SJCRH30 (cell line): Measurements from ENCODE around the gene CCDC107. TPM values are rescaled to one million over a fixed set of nuclear protein-coding genes. Genes with fewer than 3 reads are reported as not detected.
"Not testable (repeated sequence)": the region's sequence is repeated elsewhere in the genome, so short reads cannot be mapped to it uniquely, and the experiment has no call there.

Experiments
- DNase-seq, 2 experiments: peaks; one replicate each; pipeline ENCODE4 v3.0.0-alpha.2; 2015 to 2020
- H3K27ac ChIP-seq: fragments of 250-450 bp; sonication (Bioruptor Pico); 2 replicates; pipeline ENCODE4 v1.5.1; 2020; ENCODE audit warnings: mild to moderate bottlenecking, moderate library complexity
- H3K27me3 ChIP-seq: fragments of 250-450 bp; sonication (Bioruptor Pico); 2 replicates; pipeline ENCODE4 v1.5.1; 2020; ENCODE audit warnings: mild to moderate bottlenecking, moderate library complexity
- H3K36me3 ChIP-seq: fragments of 250-450 bp; sonication (Bioruptor Pico); 2 replicates; pipeline ENCODE4 v1.5.1; 2020; ENCODE audit warnings: mild to moderate bottlenecking, moderate library complexity
- H3K4me1 ChIP-seq: fragments of 250-450 bp; sonication (Bioruptor Pico); 2 replicates; pipeline ENCODE4 v1.5.1; 2020; ENCODE audit warnings: mild to moderate bottlenecking, moderate library complexity
- H3K4me3 ChIP-seq: fragments of 250-450 bp; sonication (Bioruptor Pico); 2 replicates; pipeline ENCODE4 v1.5.1; 2020; ENCODE audit warnings: mild to moderate bottlenecking, moderate library complexity
- H3K9me3 ChIP-seq: fragments of 250-450 bp; sonication (Bioruptor Pico); replicated peaks from 2 replicates; pipeline ENCODE4 v1.5.1; 2020; ENCODE audit warnings: mild to moderate bottlenecking, moderate library complexity
- total RNA-seq: library from RNA; depleted of rRNA; stranded (reverse); fragments of >200 nt; shearing (Covaris generic); gene quantifications from 2 replicates; pipeline ENCODE4 v1.2.3, GENCODE V29; 2014; rRNA removed

The CCDC107 gene, protein sequence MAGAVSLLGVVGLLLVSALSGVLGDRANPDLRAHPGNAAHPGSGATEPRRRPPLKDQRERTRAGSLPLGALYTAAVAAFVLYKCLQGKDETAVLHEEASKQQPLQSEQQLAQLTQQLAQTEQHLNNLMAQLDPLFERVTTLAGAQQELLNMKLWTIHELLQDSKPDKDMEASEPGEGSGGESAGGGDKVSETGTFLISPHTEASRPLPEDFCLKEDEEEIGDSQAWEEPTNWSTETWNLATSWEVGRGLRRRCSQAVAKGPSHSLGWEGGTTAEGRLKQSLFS
- total RNA-seq = 6.1 and 6.6 TPM in 2 replicates

- Histone ChIP-seq H3K27ac (peak within 1 kb of the TSS; percentile 96), H3K4me3 (peak within 1 kb of the TSS; percentile 83), H3K9me3 (no peaks in the 10 kb centered on the region), H3K36me3 (no peaks in the 10 kb centered on the region), H3K27me3 (no peaks in the 10 kb centered on the region), H3K4me1 (no peaks in the 10 kb centered on the region)
- peak; percentile 78 to 88 for DNase-seq
These were observed at the start of gene CCDC107 for GRCh38 chr9:35658137-35658967. Gene CCDC107 (plus strand): TSS chr9:35658292. CDS start chr9:35658380, 88 bp downstream.

DNA sequence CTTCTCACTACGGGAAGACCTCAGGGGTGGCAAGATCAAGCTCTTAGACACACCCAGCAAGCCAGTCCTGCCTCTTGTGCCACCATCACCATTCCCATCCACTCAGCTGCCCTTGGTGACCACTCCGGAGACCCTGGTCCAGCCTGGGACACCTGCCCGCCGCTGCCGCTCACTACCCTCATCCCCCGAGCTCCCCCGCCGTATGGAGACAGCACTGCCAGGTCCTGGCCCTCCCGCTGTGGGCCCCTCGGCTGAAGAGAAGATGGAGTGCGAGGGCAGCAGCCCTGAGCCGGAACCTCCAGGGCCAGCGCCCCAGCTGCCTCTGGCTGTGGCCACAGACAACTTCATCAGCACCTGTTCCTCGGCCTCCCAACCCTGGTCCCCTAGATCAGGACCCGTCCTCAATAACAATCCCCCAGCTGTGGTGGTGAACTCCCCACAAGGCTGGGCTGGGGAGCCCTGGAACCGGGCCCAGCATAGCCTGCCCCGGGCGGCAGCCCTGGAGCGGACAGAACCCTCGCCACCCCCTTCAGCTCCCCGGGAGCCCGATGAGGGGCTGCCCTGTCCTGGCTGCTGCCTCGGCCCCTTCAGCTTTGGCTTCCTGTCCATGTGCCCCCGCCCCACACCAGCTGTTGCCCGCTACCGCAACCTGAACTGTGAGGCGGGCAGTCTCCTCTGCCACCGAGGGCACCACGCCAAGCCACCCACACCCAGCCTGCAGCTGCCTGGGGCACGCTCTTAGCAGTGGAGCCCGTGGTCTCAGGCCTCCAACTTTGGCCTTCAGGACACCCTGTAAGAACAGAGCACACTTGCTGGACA is 48.9 kb upstream of the CCDC107 start:
- Histone ChIP-seq H3K27ac (peak overlapping the region; percentile 36), H3K27me3 (no peaks in the 10 kb centered on the region), H3K36me3 (no peaks in the 10 kb centered on the region), H3K4me1 (0 out of 2 replicates have a peak, but pooled peaks cover 4% of the 10 kb centered on the region), H3K9me3 (no peaks in the 10 kb centered on the region), H3K4me3 (no peak overlapping the region)
- peak; percentile 35 to 36 for DNase-seq

DNA sequence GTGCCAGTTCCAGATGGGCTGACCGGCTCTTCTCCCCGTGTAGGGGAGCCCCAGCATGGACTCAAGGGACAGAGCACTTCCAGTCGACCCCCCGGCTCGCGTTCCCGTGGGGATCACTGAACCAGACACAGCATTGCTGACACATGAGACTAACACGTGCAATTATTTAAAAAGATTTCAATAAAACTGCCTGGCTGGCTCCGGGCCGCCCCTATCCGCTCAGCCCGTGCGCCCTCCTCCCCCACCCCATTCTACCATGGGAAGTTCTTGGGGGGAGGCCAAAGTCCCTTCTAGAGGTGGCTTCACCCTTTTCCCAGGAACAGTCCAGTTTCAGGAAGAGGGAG is 48.3 kb upstream of the CCDC107 start:
- Histone ChIP-seq H3K4me3 (no peak overlapping the region), H3K36me3 (no peaks in the 10 kb centered on the region), H3K9me3 (no peaks in the 10 kb centered on the region), H3K27me3 (no peaks in the 10 kb centered on the region), H3K4me1 (0 out of 2 replicates have a peak, but pooled peaks cover 4% of the 10 kb centered on the region), H3K27ac (no peak overlapping the region)
- DNase-seq = no peak

DNA sequence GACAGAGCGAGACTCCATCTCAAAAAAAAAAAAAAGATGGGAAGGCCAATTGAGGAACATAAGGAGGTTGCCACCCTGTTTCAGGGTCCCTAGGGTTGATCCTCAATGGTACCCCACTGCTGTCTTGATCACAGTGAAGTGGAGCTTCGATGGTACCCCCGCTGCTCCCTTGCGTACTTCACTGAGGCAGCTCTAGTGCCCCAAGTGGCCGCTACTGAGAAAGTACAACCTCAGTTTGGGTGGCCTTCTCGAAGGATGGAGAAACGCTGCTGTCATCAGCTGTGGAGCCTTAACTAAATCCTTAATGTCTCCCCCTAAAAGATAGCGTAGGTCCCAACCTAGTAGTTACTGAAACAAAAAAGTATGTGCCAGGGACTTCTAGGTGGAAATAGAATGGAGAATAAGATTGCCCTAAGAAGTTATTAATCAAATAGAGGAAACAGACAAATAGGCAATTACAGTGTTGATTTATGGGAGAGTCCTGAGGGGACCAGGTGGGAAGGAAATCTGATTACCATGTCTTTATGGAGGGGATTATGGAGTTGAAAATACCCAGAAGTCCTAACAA is 46.8 kb upstream of the CCDC107 start:
- Histone ChIP-seq H3K36me3 (no peaks in the 10 kb centered on the region), H3K27ac (no peak overlapping the region), H3K27me3 (no peaks in the 10 kb centered on the region), H3K4me1 (0 out of 2 replicates have a peak, but pooled peaks cover 2% of the 10 kb centered on the region), H3K4me3 (no peak overlapping the region), H3K9me3 (no peaks in the 10 kb centered on the region)
- DNase-seq = peak in 1 of 2 experiments; percentile 46

DNA sequence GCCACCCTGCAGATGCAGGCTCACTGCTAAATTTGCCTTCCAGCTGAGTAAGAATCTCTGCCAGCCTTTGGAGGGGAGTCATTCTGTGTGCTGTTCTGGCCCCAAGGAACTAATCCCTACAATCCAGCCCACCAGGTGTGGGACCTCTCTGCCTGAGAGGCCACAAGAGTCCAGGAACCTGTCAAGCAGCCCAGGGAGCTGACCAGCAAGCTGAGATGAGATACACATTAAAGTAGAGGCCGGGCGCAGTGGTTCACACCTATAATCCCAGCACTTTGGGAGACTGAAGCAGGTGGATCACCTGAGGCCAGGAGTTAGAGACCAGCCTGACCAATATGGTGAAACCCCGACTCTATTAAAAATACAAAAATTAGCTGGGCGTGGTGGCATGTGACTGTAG is 46.0 kb upstream of the CCDC107 start:
- not testable (repeated sequence) for H3K36me3 ChIP-seq, H3K4me1 ChIP-seq, H3K9me3 ChIP-seq, DNase-seq, H3K4me3 ChIP-seq, H3K27ac ChIP-seq, H3K27me3 ChIP-seq

GRCh38 chr9:35612843-35613242 is 45.2 kb upstream of the CCDC107 start:
- H3K27ac ChIP-seq = no peak overlapping the region
- DNase-seq = no peak
- H3K9me3 ChIP-seq = no peaks in the 10 kb centered on the region
- H3K27me3 ChIP-seq = no peaks in the 10 kb centered on the region
- no peaks in the 10 kb centered on the region for H3K4me1 ChIP-seq
- no peak overlapping the region for H3K4me3 ChIP-seq
- H3K36me3 ChIP-seq = no peaks in the 10 kb centered on the region

DNA sequence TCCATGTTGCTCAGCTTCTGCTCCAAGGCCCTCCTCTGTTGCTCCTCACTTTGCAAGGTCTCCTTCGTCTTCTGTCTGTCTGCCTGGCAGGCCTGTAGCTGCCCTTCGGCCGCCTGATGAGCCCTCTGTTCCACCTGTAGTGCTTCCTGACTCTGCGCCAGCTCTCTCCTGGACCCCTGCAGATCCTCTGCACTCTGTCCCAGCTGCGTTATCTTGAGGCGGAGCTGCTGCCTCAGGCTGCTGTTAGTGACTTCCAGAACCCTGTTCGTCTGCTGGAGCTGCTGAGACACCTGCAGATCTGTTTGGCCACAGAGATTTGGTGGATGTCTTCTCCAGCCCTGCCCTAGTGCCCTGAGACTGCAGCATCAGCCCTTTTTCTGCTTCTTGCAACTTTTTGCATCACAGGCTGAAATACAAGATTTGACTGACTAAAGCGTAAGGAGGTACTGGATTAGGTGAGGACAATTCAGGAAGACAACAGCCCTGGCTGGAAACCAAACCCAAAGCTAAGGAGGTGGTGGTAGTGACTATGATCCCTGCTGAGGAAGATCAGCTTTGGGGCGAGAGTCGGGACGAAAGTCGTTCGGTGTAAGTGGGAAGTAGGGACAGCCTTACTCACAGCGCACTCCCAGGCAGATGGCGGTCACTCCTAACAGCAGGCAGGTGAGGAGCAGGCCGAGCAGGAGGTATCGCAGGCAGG is 42.0 kb upstream of the CCDC107 start:
- Histone ChIP-seq H3K27me3 (no peaks in the 10 kb centered on the region), H3K4me1 (peaks cover 4% of the 10 kb centered on the region; the same call in 1 of the 2 replicates), H3K9me3 (no peaks in the 10 kb centered on the region), H3K36me3 (no peaks in the 10 kb centered on the region), H3K27ac (no peak overlapping the region), H3K4me3 (no peak overlapping the region)
- DNase-seq = no peak

DNA sequence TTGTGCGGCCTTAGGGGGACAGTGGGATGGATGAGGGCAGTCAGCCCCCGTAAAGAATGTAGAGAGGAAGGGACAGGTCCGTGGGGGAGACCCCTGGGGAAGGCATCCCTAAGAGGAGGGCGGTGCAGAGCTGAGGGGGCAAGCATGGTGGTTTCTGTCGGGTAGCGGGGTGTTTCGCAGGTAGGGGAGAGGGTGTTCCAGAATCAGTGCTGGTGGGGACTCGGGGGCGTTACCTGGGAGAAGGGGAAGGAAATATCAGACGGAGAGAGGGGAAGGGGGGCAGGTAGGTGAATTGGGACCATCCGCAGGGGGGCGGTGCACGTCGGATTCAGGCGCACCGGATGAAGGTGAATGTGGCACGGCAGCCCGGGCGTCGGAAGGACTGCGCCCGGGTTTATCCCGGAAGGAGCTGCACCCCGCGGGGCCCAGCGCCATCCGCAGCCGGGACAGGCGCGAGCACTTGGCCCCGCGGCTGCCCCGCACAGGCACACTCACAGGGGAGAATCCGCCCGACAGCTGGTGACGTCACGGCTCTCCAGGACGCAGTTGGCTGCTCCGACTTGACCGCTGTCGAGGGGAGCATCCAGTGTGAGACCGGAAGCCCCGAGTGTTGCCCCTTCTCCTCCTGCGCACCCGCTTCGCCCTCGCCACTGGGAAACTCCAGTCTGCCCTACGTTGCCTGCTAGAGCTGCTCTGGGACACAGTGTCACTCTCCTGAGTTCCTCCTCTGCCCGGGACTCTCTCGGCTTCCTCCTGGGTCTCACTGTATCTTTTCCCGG is 41.2 kb upstream of the CCDC107 start:
- Histone ChIP-seq H3K27ac (no peak overlapping the region), H3K27me3 (no peaks in the 10 kb centered on the region), H3K4me1 (peaks cover 4% of the 10 kb centered on the region; the same call in 1 of the 2 replicates), H3K4me3 (no peak overlapping the region), H3K9me3 (no peaks in the 10 kb centered on the region), H3K36me3 (no peaks in the 10 kb centered on the region)
- DNase-seq = no peak

- Histone ChIP-seq H3K9me3 (no peaks in the 10 kb centered on the region), H3K27me3 (no peaks in the 10 kb centered on the region), H3K36me3 (no peaks in the 10 kb centered on the region), H3K4me1 (peaks cover 4% of the 10 kb centered on the region; the same call in 1 of the 2 replicates), H3K4me3 (no peak overlapping the region), H3K27ac (no peak overlapping the region)
- DNase-seq = no peak
These were observed 40.5 kb upstream of the CCDC107 start for GRCh38 chr9:35617548-35617947.

DNA sequence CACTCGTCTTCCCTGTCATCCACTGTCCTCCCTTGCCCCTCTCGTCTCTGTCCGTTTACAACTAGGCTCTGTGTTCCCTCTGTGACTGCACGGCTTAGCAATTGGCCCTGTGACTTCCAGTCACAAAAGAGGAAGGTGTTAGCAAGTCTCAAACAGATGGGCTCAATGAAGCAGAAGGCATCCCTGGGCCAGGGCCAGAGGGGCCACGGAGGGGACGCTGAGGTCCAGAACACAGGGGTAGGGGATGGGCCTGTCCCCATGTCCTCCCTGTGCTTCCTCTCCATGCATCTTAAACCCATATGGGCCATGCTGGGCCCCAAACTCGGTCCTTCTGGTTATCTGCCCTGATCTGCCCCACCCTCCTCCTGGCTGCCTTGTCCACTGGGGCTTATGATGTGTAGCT is 39.8 kb upstream of the CCDC107 start, which contains the start of gene CD72:
Gene CD72 (minus strand): TSS at position 89 of the 403 bp plus-strand sequence. CDS start 110 bp downstream, outside the sequence.
- Histone ChIP-seq H3K9me3 (no peaks in the 10 kb centered on the region), H3K36me3 (no peaks in the 10 kb centered on the region), H3K27me3 (no peaks in the 10 kb centered on the region), H3K4me3 (no peak within 1 kb of the TSS), H3K4me1 (peaks cover 4% of the 10 kb centered on the region; the same call in 1 of the 2 replicates), H3K27ac (no peak within 1 kb of the TSS)
- DNase-seq = no peak

DNA sequence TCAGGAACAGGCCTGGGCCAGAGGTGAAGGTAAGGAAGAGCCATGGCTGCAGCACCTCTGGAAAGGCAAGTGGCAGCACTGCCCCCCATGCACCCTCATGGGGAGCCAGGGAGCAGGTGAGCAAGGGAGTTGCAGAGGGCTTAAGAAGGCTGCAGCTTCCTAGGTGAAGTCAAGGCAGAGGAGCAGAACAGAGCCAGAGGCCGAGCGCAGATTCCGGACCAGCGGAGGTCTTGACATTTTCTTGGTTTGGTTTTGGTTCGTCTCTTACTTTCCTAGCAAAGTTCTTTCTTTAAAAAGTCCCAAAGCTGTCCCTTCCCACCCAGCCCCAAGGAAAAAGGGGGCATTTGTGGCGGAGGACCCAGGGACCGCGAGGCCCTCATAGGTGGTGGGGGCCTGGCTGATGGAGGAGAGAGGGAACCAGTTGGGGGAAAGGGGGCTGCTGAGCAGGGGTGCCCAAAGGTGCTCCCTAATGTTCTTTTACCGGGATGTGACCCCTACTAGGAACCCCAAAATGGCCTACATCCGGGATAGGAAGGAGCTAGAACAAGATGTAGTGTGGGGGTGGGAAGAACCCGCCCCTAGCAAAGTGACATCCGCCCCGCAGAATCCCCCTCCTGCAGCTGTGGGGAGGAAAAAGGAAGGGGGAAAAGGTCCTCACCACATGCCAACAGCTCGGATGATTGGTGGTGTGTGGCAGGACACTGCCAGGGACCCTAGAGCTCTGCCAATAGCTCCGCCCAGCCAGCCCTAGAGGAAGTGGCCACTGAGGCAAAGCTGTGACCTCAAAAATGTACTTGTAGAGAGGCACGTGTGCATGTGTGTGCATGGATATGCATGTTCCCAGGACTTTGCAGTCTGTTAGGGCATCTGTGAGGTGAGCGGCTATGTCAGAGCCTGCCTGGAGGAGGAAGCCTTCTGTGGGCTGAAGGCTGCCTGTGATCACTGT is 39.0 kb upstream of the CCDC107 start:
- no peaks in the 10 kb centered on the region for H3K36me3 ChIP-seq
- H3K4me1 ChIP-seq = peaks cover 4% of the 10 kb centered on the region; the same call in 1 of the 2 replicates
- H3K27ac ChIP-seq = no peak overlapping the region
- no peak overlapping the region for H3K4me3 ChIP-seq
- H3K9me3 ChIP-seq = no peaks in the 10 kb centered on the region
- H3K27me3 ChIP-seq = no peaks in the 10 kb centered on the region
- peak in 1 of 2 experiments; percentile 26 for DNase-seq

- H3K27ac ChIP-seq = no peak overlapping the region
- H3K4me1 ChIP-seq = peaks cover 4% of the 10 kb centered on the region; the same call in 1 of the 2 replicates
- no peaks in the 10 kb centered on the region for H3K36me3 ChIP-seq
- no peaks in the 10 kb centered on the region for H3K9me3 ChIP-seq
- peak; percentile 21 to 37 for DNase-seq
- H3K27me3 ChIP-seq = no peaks in the 10 kb centered on the region
- no peak overlapping the region for H3K4me3 ChIP-seq
These were observed 38.3 kb upstream of the CCDC107 start for GRCh38 chr9:35619800-35620158.
